HG02885 (cell line): Measurements from ENCODE around the gene TTC33.
"Not testable (repeated sequence)": the region's sequence is repeated elsewhere in the genome, so short reads cannot be mapped to it uniquely, and the experiment has no call there.

Experiments
- ATAC-seq: cut with Tn5 transposase; IDR thresholded peaks from one replicate; pipeline ENCODE4 v1.9.1; 2021; ENCODE audit warnings: mild to moderate bottlenecking; ENCODE audit not compliant: unreplicated experiment, poor library complexity

The TTC33 gene

GRCh38 chr5:40660751-40661150 is 95.0 kb downstream of the TTC33 start:
- ATAC-seq: no peak

GRCh38 chr5:40656766-40657165 is 99.0 kb downstream of the TTC33 start:
- ATAC-seq: no peak

GRCh38 chr5:40656091-40656490 is 99.7 kb downstream of the TTC33 start:
- not testable (repeated sequence) for ATAC-seq

- no peak for ATAC-seq
These were observed 100.6 kb downstream of the TTC33 start for GRCh38 chr5:40655138-40655537.

- ATAC-seq: no peak
These were observed 101.3 kb downstream of the TTC33 start for GRCh38 chr5:40654377-40654991.

- no peak for ATAC-seq
These were observed 102.3 kb downstream of the TTC33 start for GRCh38 chr5:40653221-40654022.

- no peak for ATAC-seq
These were observed 103.1 kb downstream of the TTC33 start for GRCh38 chr5:40652441-40653220.

GRCh38 chr5:40651201-40651600 is 104.6 kb downstream of the TTC33 start:
- ATAC-seq: no peak

GRCh38 chr5:40649463-40650030 is 106.2 kb downstream of the TTC33 start:
- ATAC-seq: no peak

GRCh38 chr5:40648150-40648549 is 107.6 kb downstream of the TTC33 start:
- ATAC-seq: no peak

- ATAC-seq: no peak
These were observed 109.5 kb downstream of the TTC33 start for GRCh38 chr5:40646266-40646665.

GRCh38 chr5:40639531-40639930 is 116.2 kb downstream of the TTC33 start:
- ATAC-seq: not testable (repeated sequence)

GRCh38 chr5:40634593-40634992 is 121.2 kb downstream of the TTC33 start:
- ATAC-seq: no peak

- no peak for ATAC-seq
These were observed 121.6 kb downstream of the TTC33 start for GRCh38 chr5:40634154-40634553.

- ATAC-seq: no peak
These were observed 124.5 kb downstream of the TTC33 start for GRCh38 chr5:40631236-40631635.

- ATAC-seq: no peak
These were observed 125.6 kb downstream of the TTC33 start for GRCh38 chr5:40630126-40630525.

- no peak for ATAC-seq
These were observed 127.4 kb downstream of the TTC33 start for GRCh38 chr5:40628407-40628806.

GRCh38 chr5:40627706-40628105 is 128.1 kb downstream of the TTC33 start:
- ATAC-seq: no peak

- ATAC-seq: no peak
These were observed 129.0 kb downstream of the TTC33 start for GRCh38 chr5:40626801-40627200.

GRCh38 chr5:40623480-40624420 is 132.0 kb downstream of the TTC33 start:
- ATAC-seq: no peak
